ENCODE measurements around the gene PCMTD2. TPM values are rescaled to one million over a fixed set of nuclear protein-coding genes. Genes with fewer than 3 reads are reported as not detected.
A peak's percentile ranks its signal among the peaks of the same experiment; 100 is the strongest.

PCMTD2 gene
- total RNA-seq, 2 experiments from 2014 or later = 32.8 to 33.7 TPM

GRCh38 chr20:64256282-64256935, 861 bp downstream of the PCMTD2 start:
- POLR2A ChIA-PET = interaction anchor here (1.0 kb wide), 1 partner anchor 179 kb away, joined by 3 read pairs; no protein-coding TSS in a partner anchor
- no peak for DNase-seq
- intact Hi-C loops (cut with micrococcal nuclease) = loop anchor here (5.0 kb wide), 1 partner anchor 179 kb away; the partner anchor contains the start of gene RGS19
- CTCF ChIA-PET = interaction anchor here (1.0 to 7.7 kb wide), 5 partner anchors 9 to 217 kb away, joined by 3 to 61 read pairs (median 5); no protein-coding TSS in a partner anchor
- Mint-ChIP-seq H3K27me3 (peaks cover 2% of the 10 kb centered on the region), H3K4me1 (ENCODE audit: low read depth) (peaks cover 57% of the 10 kb centered on the region), H3K36me3 (peaks cover 5% of the 10 kb centered on the region), H3K9me3 (no peaks in the 10 kb centered on the region), H3K27ac (peak overlapping the region; percentile 82), H3K4me3 (peak overlapping the region; percentile 85)

GRCh38 chr20:64257107-64257757, 1.7 kb downstream of the PCMTD2 start:
- ChIA-PET POLR2A (no interaction called here), CTCF (interaction anchor here (1.0 to 7.7 kb wide), 3 partner anchors 27 to 218 kb away, joined by 3 to 61 read pairs (median 5); no protein-coding TSS in a partner anchor)
- Mint-ChIP-seq H3K9me3 (no peaks in the 10 kb centered on the region), H3K27ac (peak overlapping the region; percentile 11), H3K4me1 (ENCODE audit: low read depth) (peaks cover 61% of the 10 kb centered on the region), H3K36me3 (peaks cover 5% of the 10 kb centered on the region), H3K4me3 (peak overlapping the region; percentile 85), H3K27me3 (peaks cover 2% of the 10 kb centered on the region)
- intact Hi-C loops (cut with micrococcal nuclease) = loop anchor here (5.0 kb wide), 1 partner anchor 180 kb away; the partner anchor contains the start of gene RGS19
- DNase-seq = no peak

- H3K4me3 Mint-ChIP-seq = no peak overlapping the region
- intact Hi-C loops (cut with micrococcal nuclease) = loop anchor here (5.0 kb wide), 1 partner anchor 181 kb away; the partner anchor contains the start of gene RGS19
- POLR2A ChIA-PET = no interaction called here
These were observed 2.7 kb downstream of the PCMTD2 start for GRCh38 chr20:64258071-64258823.

GRCh38 chr20:64260239-64260638, 4.7 kb downstream of the PCMTD2 start:
- Mint-ChIP-seq H3K9me3 (no peaks in the 10 kb centered on the region), H3K27me3 (no peaks in the 10 kb centered on the region), H3K4me3 (no peak overlapping the region), H3K36me3 (peaks cover 9% of the 10 kb centered on the region), H3K27ac (no peak overlapping the region), H3K4me1 (ENCODE audit: low read depth) (peaks cover 67% of the 10 kb centered on the region)
- POLR2A ChIA-PET = no interaction called here
- CTCF ChIA-PET = interaction anchor here (1.2 kb wide), 1 partner anchor 26 kb away, joined by 3 read pairs; no protein-coding TSS in a partner anchor
- no peak for DNase-seq
- intact Hi-C loops (cut with micrococcal nuclease) = no loop called here

More at GRCh38 chr20:64258071-64258823, 2.7 kb downstream of the PCMTD2 start:
- Mint-ChIP-seq H3K27me3 (no peaks in the 10 kb centered on the region), H3K4me1 (ENCODE audit: low read depth) (peaks cover 63% of the 10 kb centered on the region), H3K36me3 (peaks cover 5% of the 10 kb centered on the region), H3K9me3 (no peaks in the 10 kb centered on the region), H3K27ac (no peak overlapping the region)
- no peak for DNase-seq
- CTCF ChIA-PET = interaction anchor here (7.7 kb wide), 1 partner anchor 26 kb away, joined by 61 read pairs; no protein-coding TSS in a partner anchor

GRCh38 chr20:64261138-64261537, 5.6 kb downstream of the PCMTD2 start:
- Mint-ChIP-seq H3K4me3 (no peak overlapping the region), H3K9me3 (no peaks in the 10 kb centered on the region), H3K36me3 (peaks cover 9% of the 10 kb centered on the region), H3K27me3 (no peaks in the 10 kb centered on the region), H3K27ac (no peak overlapping the region), H3K4me1 (ENCODE audit: low read depth) (peaks cover 67% of the 10 kb centered on the region)
- intact Hi-C loops (cut with micrococcal nuclease) = no loop called here
- DNase-seq = no peak
- POLR2A ChIA-PET = no interaction called here
- CTCF ChIA-PET = interaction anchor here (1.2 to 1.3 kb wide), 2 partner anchors 19 to 25 kb away, joined by 3 read pairs; no protein-coding TSS in a partner anchor

- intact Hi-C loops (cut with micrococcal nuclease) = no loop called here
- Mint-ChIP-seq H3K9me3 (no peaks in the 10 kb centered on the region), H3K36me3 (peaks cover 7% of the 10 kb centered on the region), H3K4me1 (ENCODE audit: low read depth) (peaks cover 37% of the 10 kb centered on the region), H3K27ac (no peak overlapping the region), H3K4me3 (no peak overlapping the region), H3K27me3 (no peaks in the 10 kb centered on the region)
- POLR2A ChIA-PET = no interaction called here
- CTCF ChIA-PET = no interaction called here
- no peak for DNase-seq
These were observed 8.5 kb downstream of the PCMTD2 start for GRCh38 chr20:64264091-64264490.

GRCh38 chr20:64265201-64265600, 9.7 kb downstream of the PCMTD2 start:
- ChIA-PET CTCF (interaction anchor here (2.0 kb wide), 1 partner anchor 10 kb away, joined by 7 read pairs; the partner anchor contains the start of gene PCMTD2), POLR2A (no interaction called here)
- no peak overlapping the region for H3K27ac Mint-ChIP-seq

GRCh38 chr20:64266988-64267387, 11.4 kb downstream of the PCMTD2 start:
- H3K4me3 Mint-ChIP-seq = no peak overlapping the region
- POLR2A ChIA-PET = no interaction called here
- CTCF ChIA-PET = interaction anchor here (1.0 kb wide), 1 partner anchor 19 kb away, joined by 4 read pairs; no protein-coding TSS in a partner anchor
- DNase-seq = no peak
- H3K27me3 Mint-ChIP-seq = no peaks in the 10 kb centered on the region
- intact Hi-C loops (cut with micrococcal nuclease) = no loop called here
- H3K9me3 Mint-ChIP-seq = no peaks in the 10 kb centered on the region
- H3K4me1 Mint-ChIP-seq (ENCODE audit: low read depth) = peaks cover 18% of the 10 kb centered on the region
- H3K27ac Mint-ChIP-seq = no peak overlapping the region
- H3K36me3 Mint-ChIP-seq = peaks cover 13% of the 10 kb centered on the region

More at GRCh38 chr20:64265201-64265600, 9.7 kb downstream of the PCMTD2 start:
- intact Hi-C loops (cut with micrococcal nuclease) = no loop called here
- H3K4me1 Mint-ChIP-seq (ENCODE audit: low read depth) = peaks cover 33% of the 10 kb centered on the region
- H3K4me3 Mint-ChIP-seq = no peak overlapping the region
- no peaks in the 10 kb centered on the region for H3K9me3 Mint-ChIP-seq
- no peaks in the 10 kb centered on the region for H3K27me3 Mint-ChIP-seq
- peaks cover 11% of the 10 kb centered on the region for H3K36me3 Mint-ChIP-seq
- no peak for DNase-seq

GRCh38 chr20:64268174-64268573, 12.6 kb downstream of the PCMTD2 start:
- Mint-ChIP-seq H3K4me1 (ENCODE audit: low read depth) (peaks cover 15% of the 10 kb centered on the region), H3K27ac (no peak overlapping the region), H3K27me3 (no peaks in the 10 kb centered on the region), H3K36me3 (peaks cover 17% of the 10 kb centered on the region), H3K4me3 (no peak overlapping the region), H3K9me3 (no peaks in the 10 kb centered on the region)
- CTCF ChIA-PET = interaction anchor here (1.0 kb wide), 1 partner anchor 18 kb away, joined by 4 read pairs; no protein-coding TSS in a partner anchor
- POLR2A ChIA-PET = no interaction called here
- intact Hi-C loops (cut with micrococcal nuclease) = no loop called here
- DNase-seq = no peak

GRCh38 chr20:64269604-64270411, 14.3 kb downstream of the PCMTD2 start:
- Mint-ChIP-seq H3K4me3 (no peak overlapping the region), H3K4me1 (ENCODE audit: low read depth) (peaks cover 4% of the 10 kb centered on the region), H3K27ac (no peak overlapping the region), H3K36me3 (peaks cover 21% of the 10 kb centered on the region), H3K27me3 (no peaks in the 10 kb centered on the region), H3K9me3 (no peaks in the 10 kb centered on the region)
- no peak for DNase-seq
- POLR2A ChIA-PET = no interaction called here
- CTCF ChIA-PET = no interaction called here
- intact Hi-C loops (cut with micrococcal nuclease) = no loop called here

GRCh38 chr20:64271636-64272035, 16.1 kb downstream of the PCMTD2 start:
- no peak for DNase-seq
- Mint-ChIP-seq H3K9me3 (no peaks in the 10 kb centered on the region), H3K27me3 (no peaks in the 10 kb centered on the region), H3K27ac (no peak overlapping the region), H3K4me3 (no peak overlapping the region), H3K36me3 (peaks cover 21% of the 10 kb centered on the region), H3K4me1 (ENCODE audit: low read depth) (peaks cover 4% of the 10 kb centered on the region)
- CTCF ChIA-PET = no interaction called here
- POLR2A ChIA-PET = no interaction called here
- intact Hi-C loops (cut with micrococcal nuclease) = no loop called here

Measured in activated CD4-positive, alpha-beta memory T cell treated with anti-CD3 and anti-CD28 coated beads for 36 hours (primary cell).